Measurements from ENCODE around the gene HLA-DRB5.
"Not testable (repeated sequence)": the region's sequence is repeated elsewhere in the genome, so short reads cannot be mapped to it uniquely, and the experiment has no call there.

The HLA-DRB5 gene

GRCh38 chr6:32529697-32530430, at the start of gene HLA-DRB5:
Gene HLA-DRB5 (minus strand): TSS chr6:32530287. CDS start chr6:32530224, 63 bp downstream.
- no peak for DNase-seq (ENCODE audit: low read depth)

- no peak for DNase-seq (ENCODE audit: low read depth)
Measured at GRCh38 chr6:32578962-32579361, 48.9 kb upstream of the HLA-DRB5 start.

DNA sequence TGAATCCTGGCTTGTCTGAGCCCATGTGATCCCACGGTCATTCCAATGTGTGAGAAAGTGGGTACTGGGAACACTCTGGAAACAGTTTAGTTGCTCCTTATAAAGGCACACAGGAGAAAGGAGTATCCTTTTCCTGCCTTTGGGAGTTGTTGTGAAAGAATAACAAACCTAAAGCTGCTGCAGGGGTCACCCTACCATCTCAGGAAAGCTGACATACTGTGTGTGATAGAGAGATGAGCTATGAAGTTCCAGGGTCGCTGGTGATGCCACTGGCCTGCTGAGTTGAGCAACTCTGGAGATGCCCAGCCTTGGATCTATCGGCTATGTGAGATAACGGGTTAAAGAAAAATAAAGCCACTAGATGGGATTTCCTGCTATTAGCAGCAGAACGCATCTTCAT, 47.4 kb upstream of the HLA-DRB5 start:
- not testable (repeated sequence) for DNase-seq (ENCODE audit: low read depth)

DNA sequence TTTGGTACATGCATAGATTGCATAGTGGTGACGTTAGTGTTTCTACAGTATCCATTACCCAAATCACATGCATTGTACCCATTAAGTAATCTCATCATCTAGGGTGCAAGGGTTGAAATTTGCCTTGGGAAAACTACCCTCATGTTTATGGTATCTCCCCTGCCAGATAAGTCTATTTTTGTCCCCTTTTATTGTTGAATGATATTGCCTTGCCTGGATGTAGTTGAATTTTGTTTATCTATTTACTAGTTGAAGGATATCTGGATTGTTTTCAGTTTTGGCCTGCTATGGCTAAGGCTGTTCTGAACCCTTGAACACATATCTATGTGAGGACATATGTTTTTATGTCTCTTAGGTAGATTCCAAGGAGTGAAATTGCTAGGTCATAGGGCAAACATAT, 46.2 kb upstream of the HLA-DRB5 start:
- no peak for DNase-seq (ENCODE audit: low read depth)

DNA sequence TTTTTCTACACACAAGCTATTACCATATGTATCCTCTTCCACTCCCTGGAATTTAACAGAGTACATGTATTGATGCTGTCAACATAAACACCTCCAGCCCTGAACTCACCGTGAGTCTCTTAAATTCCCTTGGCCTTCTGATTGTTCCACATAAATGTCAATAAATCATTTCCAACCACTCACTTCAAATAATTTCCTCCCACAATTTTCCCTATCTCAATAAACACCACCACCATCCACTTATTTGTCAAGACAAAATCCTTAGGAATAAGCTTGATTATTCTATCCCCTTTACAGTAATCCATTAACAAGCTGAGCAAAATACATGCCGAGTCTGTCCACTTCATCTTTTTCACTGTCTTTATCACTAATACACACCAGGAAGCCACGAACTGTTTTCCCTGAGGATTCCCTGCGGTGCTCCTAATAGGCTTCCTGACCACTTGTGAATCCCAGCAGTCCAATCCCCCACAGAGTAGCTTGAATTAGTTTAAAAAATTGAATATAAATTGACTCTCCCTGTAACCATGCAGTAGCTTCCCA, 40.3 kb upstream of the HLA-DRB5 start:
- no peak for DNase-seq (ENCODE audit: low read depth)

DNA sequence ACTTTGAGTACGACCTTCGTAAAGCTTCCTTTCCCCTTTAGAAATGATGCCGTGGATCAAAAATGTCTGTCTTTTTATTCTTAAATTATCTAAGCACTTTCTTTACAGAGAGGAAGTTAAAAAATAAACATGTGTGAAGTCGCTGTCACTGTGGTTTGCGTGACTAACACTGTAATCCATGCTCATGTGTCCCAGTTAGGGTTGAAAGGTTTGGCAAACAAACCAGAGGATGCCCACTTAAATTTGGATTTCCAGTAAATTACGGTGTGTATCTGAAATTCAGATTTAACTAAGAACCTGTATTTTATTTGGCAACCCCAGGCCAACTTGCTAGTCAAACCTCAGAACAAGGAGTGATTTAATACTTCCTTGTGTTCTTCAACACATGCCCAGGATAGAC, 38.5 kb upstream of the HLA-DRB5 start:
- DNase-seq (ENCODE audit: low read depth), result no peak

DNA sequence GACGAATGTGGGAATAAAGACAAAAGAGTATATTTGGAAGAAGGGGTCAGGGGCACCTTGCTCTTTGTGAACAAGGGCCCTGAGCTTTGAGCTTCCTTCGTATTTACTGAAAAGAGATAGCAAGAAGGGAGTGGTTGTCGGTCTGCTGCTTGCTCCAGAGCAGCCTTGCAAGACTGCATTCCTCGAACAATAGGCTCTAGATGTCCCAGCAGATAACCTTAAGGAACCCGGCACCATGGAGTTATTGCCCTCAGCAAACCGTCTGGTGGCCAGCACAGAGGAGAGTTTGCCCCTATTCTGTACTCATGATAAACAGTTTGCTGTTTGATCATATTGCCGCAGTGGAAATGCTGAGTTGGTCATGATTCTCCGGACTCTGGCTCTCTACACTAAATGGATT, 36.9 kb upstream of the HLA-DRB5 start:
- DNase-seq (ENCODE audit: low read depth), result no peak

GRCh38 chr6:32565511-32565910, 35.4 kb upstream of the HLA-DRB5 start:
- DNase-seq (ENCODE audit: low read depth), result no peak

DNA sequence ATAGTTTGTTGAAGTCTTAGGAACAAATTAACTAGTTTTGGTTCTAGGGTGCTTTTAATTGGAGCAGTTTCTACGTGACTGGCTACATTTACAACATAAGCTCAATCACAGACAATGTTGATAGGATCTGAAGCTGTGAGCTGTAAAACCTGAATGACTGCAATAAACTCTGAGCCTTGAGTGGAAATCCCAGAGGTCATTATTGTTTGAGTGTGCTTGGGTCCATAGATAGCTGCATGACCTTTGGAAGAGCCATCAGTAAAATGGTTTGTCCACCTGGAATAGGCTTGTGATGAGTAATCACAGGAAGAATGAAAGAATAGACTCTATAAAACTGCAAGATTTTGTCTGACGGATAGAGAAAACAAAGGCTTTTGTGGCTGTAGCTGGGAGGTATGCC, 32.9 kb upstream of the HLA-DRB5 start:
- DNase-seq (ENCODE audit: low read depth), result no peak

DNA sequence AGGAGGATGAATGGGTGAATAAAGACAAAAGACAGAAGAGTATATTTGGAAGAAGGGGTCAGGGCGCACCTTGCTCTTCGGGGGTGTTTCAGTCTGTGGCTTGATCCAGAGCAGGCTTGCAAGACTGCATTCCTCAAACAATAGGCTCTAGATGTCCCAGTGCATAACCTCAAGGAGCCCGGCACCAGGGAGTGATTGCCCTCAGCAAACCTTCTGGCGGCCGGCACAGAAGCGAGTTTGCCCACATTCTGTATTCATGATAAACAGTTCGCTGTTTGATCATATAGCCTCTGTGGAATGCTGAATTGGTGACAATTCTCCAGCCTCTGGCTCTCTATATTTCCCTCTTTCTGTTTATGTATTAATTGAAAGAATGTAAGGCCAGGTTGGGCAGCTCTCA, 29.7 kb upstream of the HLA-DRB5 start:
- DNase-seq (ENCODE audit: low read depth), result no peak

GRCh38 chr6:32558426-32559057, 28.5 kb upstream of the HLA-DRB5 start:
- no peak for DNase-seq (ENCODE audit: low read depth)

GRCh38 chr6:32554116-32554965, 24.3 kb upstream of the HLA-DRB5 start:
- DNase-seq (ENCODE audit: low read depth), result no peak

GRCh38 chr6:32553037-32553742, 23.1 kb upstream of the HLA-DRB5 start:
- no peak for DNase-seq (ENCODE audit: low read depth)

GRCh38 chr6:32551410-32551809, 21.3 kb upstream of the HLA-DRB5 start:
- DNase-seq (ENCODE audit: low read depth), result no peak

DNA sequence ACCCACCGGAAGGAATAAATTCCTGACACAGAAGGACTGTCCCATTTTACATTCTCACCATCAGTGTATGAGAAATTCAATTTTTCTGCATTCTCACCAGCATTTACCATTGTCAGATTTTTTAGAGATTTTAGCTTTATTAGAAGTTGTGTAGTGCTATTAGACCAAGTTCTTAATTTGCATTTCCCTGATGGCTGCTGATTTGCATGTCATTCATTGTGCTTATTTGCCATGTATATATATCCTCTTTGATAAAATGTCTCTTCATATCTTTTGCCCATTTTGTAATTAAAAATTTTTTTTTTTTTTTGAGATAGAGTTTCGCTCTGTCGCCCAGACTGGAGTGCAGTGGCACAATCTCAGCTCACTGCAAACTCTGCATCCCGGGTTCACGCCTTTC, 9.8 kb upstream of the HLA-DRB5 start:
- no peak for DNase-seq (ENCODE audit: low read depth)

DNA sequence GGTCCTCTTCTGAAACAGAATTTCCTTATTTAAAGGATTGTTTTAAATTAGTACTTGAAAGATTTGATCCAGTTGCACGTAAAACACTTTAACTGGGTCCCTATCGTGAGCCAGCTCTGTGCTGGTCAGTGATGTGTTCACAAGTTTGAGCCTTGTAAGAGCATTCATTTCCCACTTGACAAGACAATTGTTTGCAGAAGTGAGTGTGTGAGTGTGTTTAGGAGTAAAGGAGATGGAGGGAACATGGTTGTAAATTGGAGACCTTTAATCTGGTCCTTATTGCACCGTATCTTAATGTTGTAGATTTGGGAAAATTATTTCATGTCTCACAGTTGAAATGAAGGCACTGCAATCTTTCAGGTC, 325 bp upstream of the HLA-DRB5 start:
- DNase-seq (ENCODE audit: low read depth), result not testable (repeated sequence)

DNA sequence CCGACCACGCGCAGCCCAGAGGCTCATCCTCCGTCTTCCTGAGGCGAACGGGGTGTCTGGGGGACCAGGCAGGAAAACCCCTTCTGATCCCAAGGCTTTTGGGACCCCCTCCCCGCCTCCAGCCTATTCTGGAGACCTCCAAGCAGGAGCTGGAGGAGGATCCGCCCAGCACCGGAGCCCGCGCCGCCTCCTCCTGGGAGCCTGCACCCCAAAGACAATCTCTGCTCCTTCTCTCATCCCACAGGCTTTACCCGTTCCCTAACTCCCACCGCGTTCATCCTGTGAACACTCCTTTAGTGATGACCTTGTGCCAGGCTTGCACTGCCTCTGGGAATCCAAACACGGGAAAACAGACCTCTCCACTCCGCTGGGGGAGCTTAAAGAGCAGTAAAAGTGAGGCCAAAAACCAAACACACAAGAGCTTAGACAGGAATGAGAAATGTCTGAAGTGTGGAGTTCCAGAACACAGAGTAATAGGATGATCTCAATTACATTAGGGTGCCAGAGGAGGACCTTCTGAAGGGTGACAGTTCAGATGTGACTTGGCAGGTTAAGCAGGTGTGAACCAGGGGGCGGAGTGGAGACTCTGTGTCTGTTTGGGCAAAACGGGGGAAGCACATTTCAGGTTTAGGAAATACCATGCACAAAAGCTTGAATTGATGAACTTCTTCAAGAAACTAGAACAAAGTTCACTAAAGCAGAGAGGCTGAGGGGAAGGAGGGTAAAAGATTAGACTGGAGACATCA, 7.6 kb downstream of the HLA-DRB5 start:
- DNase-seq (ENCODE audit: low read depth), result no peak

DNA sequence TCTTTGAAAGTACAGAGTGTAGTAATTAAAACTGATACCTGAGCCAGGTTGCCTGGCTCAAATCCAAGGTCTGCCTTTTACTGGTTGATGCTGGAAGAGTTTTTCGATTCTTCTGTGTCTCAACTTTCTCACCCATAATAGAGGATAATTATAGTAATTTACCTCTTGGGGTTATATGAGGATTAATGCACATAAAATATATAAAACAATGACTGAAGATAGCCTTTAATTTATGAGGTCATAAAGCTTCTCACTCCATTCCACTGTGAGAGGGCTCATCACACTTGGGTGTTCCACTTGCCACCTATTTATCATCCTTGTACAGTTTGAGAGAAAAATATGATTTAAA, 10.2 kb downstream of the HLA-DRB5 start:
- DNase-seq (ENCODE audit: low read depth), result no peak

- DNase-seq (ENCODE audit: low read depth), result no peak
Measured at GRCh38 chr6:32519118-32519909, 10.8 kb downstream of the HLA-DRB5 start.

GRCh38 chr6:32517654-32518445, 12.2 kb downstream of the HLA-DRB5 start:
- no peak for DNase-seq (ENCODE audit: low read depth)
